Neuronal stem cell (in vitro differentiated cells): ENCODE data around the gene ADRA2C.

Experiments
- DNase-seq: peaks from one replicate; pipeline ENCODE4 v3.0.0-alpha.2; 2013; ENCODE audit warnings: low spot score
- H2AFZ ChIP-seq: one replicate; pipeline ENCODE4 v1.6.1; 2013; ENCODE audit warnings: mild to moderate bottlenecking, low read length, inconsistent platforms
- H2AK5ac ChIP-seq: 2 replicates; pipeline ENCODE4 v1.6.1; 2013; ENCODE audit warnings: low read depth, mild to moderate bottlenecking, inconsistent platforms, low read length, moderate library complexity, mixed read lengths
- H2BK120ac ChIP-seq: 2 replicates; pipeline ENCODE4 v1.6.1; 2013; ENCODE audit warnings: low read depth, mild to moderate bottlenecking, inconsistent platforms, low read length, moderate library complexity, mixed read lengths
- H2BK12ac ChIP-seq: one replicate; pipeline ENCODE4 v1.6.1; 2013; ENCODE audit warnings: low read length, inconsistent platforms
- H2BK15ac ChIP-seq: 2 replicates; pipeline ENCODE4 v1.6.1; 2013; ENCODE audit warnings: mild to moderate bottlenecking, low read length, inconsistent platforms, mixed read lengths
- H2BK5ac ChIP-seq: one replicate; pipeline ENCODE4 v1.6.1; 2013; ENCODE audit warnings: inconsistent platforms, mild to moderate bottlenecking, low read length, moderate library complexity
- H3K14ac ChIP-seq: one replicate; pipeline ENCODE4 v1.6.1; 2013; ENCODE audit warnings: low read length, inconsistent platforms
- H3K18ac ChIP-seq: 2 replicates; pipeline ENCODE4 v1.6.1; 2013; ENCODE audit warnings: low read length, inconsistent platforms
- H3K23ac ChIP-seq: 2 replicates; pipeline ENCODE4 v1.6.1; 2013; ENCODE audit warnings: low read depth, mild to moderate bottlenecking, mixed read lengths, low read length, inconsistent platforms; ENCODE audit not compliant: poor library complexity
- H3K27ac ChIP-seq: replicated peaks from 3 replicates; pipeline ENCODE4 v1.5.1; 2013; ENCODE audit warnings: low read length, inconsistent platforms
- H3K27me3 ChIP-seq, 3 experiments: 2 replicates each; pipeline ENCODE4 v1.6.1; 2013; ENCODE audit warnings: low read length in 3 of 3, mild to moderate bottlenecking in 2 of 3, inconsistent platforms in 1 of 3, low read depth in 1 of 3, mixed read lengths in 1 of 3, moderate library complexity in 1 of 3; ENCODE audit not compliant: control insufficient read depth in 3 of 3, insufficient read depth in 3 of 3
- H3K36me3 ChIP-seq, 2 donors: replicated peaks in 1 of 2; 2 replicates each; pipeline ENCODE4 v1.6.1; 2013; ENCODE audit warnings: low read length in 2 of 2; ENCODE audit not compliant: control insufficient read depth in 2 of 2, insufficient read depth in 2 of 2
- H3K4ac ChIP-seq: 2 replicates; pipeline ENCODE4 v1.6.1; 2013; ENCODE audit warnings: inconsistent platforms, mild to moderate bottlenecking, low read length, moderate library complexity
- H3K4me1 ChIP-seq, 2 donors: 1 replicate in 1 of 2; 2 replicates in 1 of 2; pipeline ENCODE4 v1.6.1; 2013; ENCODE audit warnings: low read length in 2 of 2, low read depth in 1 of 2; ENCODE audit not compliant: control insufficient read depth in 2 of 2, insufficient read depth in 1 of 2
- H3K4me2 ChIP-seq: one replicate; pipeline ENCODE4 v1.6.1; 2013; ENCODE audit warnings: mild to moderate bottlenecking, low read length, inconsistent platforms; ENCODE audit not compliant: insufficient read depth, poor library complexity, severe bottlenecking
- H3K4me3 ChIP-seq, 2 donors: 2 replicates each; pipeline ENCODE4 v1.5.1; 2013; ENCODE audit warnings: low read length in 2 of 2, mild to moderate bottlenecking in 2 of 2, inconsistent platforms in 1 of 2, moderate library complexity in 1 of 2
- H3K79me1 ChIP-seq: one replicate; pipeline ENCODE4 v1.6.1; 2013; ENCODE audit warnings: low read depth, mild to moderate bottlenecking, inconsistent platforms, low read length, moderate library complexity
- H3K9ac ChIP-seq: one replicate; pipeline ENCODE4 v1.6.1; 2013; ENCODE audit warnings: mild to moderate bottlenecking, low read depth, low read length, inconsistent platforms; ENCODE audit not compliant: poor library complexity
- H3K9me3 ChIP-seq, 2 donors: replicated peaks in 1 of 2; 2 replicates each; pipeline versions ENCODE3 to v1.6.1; 2013; ENCODE audit warnings: low read length in 2 of 2, mild to moderate bottlenecking in 2 of 2, inconsistent platforms in 1 of 2, low read depth in 1 of 2, mixed read lengths in 1 of 2, moderate library complexity in 1 of 2; ENCODE audit not compliant: control insufficient read depth in 2 of 2, insufficient read depth in 1 of 2
- H4K8ac ChIP-seq: one replicate; pipeline ENCODE4 v1.6.1; 2013; ENCODE audit warnings: low read depth, mild to moderate bottlenecking, inconsistent platforms, low read length, moderate library complexity
- H4K91ac ChIP-seq: one replicate; pipeline ENCODE4 v1.6.1; 2013; ENCODE audit warnings: low read length, low read depth, mild to moderate bottlenecking, inconsistent platforms; ENCODE audit not compliant: poor library complexity
- WGBS, 2 donors: extraction: QIAGEN DNeasy Blood & Tissue Kit; methylation state at CpG; one replicate each; pipeline ENCODE4 v1.1.7; 2013; ENCODE audit warnings: missing lambda C conversion rate in 2 of 2, mixed read lengths in 1 of 2; ENCODE audit not compliant: insufficient read length in 2 of 2, insufficient replicate concordance in 1 of 2; ENCODE audit errors: extremely low coverage in 2 of 2; 5-methylcytosine and 5-hydroxymethylcytosine counted together

ADRA2C gene

DNA sequence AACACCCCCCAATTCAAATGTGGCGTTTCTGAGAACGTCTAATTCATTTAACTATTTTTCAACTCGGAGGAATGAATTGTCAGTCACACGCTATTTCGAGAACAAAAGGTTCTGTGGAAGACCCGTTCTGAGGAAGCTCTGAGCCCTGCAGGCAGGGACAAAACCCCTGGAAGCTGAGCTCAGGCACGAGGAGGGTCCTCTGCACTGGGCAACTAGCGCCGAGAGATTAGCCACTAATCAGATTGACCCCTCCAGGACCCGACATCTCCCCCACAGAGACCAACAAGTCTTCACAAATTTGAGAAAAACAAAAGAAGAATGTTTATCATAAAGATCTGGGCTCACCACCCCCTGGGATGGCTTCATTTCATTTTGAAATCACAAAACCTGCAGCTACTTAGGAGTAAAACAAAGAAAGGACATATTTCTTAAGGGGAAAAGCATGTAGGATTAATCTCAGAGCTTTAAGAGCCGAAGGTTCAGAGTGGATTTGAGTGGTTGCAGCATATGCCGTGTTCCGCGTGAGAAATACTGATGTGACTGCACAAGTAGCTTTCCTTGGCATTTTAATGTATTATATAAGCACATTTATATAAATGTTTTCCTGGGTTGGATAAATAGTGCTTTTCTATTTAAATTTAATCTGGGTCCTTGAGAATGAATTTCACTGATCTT, 41.8 kb downstream of the ADRA2C start:
- Histone ChIP-seq H3K9ac (no peak overlapping the region), H3K9me3 (peaks cover 0 to 3% of the 10 kb centered on the region in 2 donors), H2AFZ (no peak overlapping the region), H2BK5ac (no peak overlapping the region), H3K4ac (no peak overlapping the region), H2BK12ac (no peak overlapping the region), H3K79me1 (no peaks in the 10 kb centered on the region), H3K4me3 (no peak overlapping the region), H3K14ac (no peak overlapping the region), H2AK5ac (no peak overlapping the region), H3K36me3 (no peaks in the 10 kb centered on the region), H3K23ac (no peak overlapping the region), H4K8ac (no peak overlapping the region), H3K4me1 (peaks cover 3 to 14% of the 10 kb centered on the region in 2 donors), H3K27ac (peak overlapping the region; percentile 24), H4K91ac (no peak overlapping the region), H3K18ac (no peak overlapping the region), H2BK15ac (no peak overlapping the region), H3K4me2 (no peak overlapping the region), H3K27me3 (peaks cover 0 to 21% (median 0%) of the 10 kb centered on the region in 3 experiments), H2BK120ac (no peak overlapping the region)
- WGBS, 2 donors, result no CpG with 5 or more reads among the region's 14 CpGs
- DNase-seq, result peak; percentile 44

DNA sequence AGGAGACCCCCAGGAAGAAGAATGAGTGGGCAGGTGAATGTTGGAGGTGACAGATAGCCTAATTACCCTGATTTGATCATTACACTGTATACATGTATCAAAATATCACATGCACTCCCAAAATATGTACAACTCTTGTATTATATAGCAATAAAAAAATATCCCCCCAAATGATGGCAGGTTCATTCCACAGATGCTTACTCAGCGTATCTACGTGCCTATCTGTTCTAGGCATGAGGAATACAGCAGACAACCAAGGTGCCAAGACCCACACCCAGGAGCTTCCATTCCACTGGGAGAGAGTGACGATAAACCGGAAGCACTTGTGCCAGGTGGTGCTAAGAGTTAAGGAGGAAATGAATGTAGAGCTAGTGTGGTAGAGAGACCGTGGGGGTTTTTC, 42.4 kb downstream of the ADRA2C start:
- no peak overlapping the region for H2BK5ac ChIP-seq
- H3K9ac ChIP-seq, result no peak overlapping the region
- no CpG with 5 or more reads among the region's 5 CpGs for WGBS, 2 donors

GRCh38 chr4:3809028-3809427, 42.8 kb downstream of the ADRA2C start:
- Histone ChIP-seq H3K14ac (no peak overlapping the region), H3K9ac (no peak overlapping the region), H2BK15ac (no peak overlapping the region), H3K4ac (peak overlapping the region; percentile 4), H2AK5ac (peak overlapping the region; percentile 98), H4K91ac (no peak overlapping the region), H3K23ac (no peak overlapping the region), H3K18ac (peak overlapping the region; percentile 33), H3K9me3 (peaks cover 3% of the 10 kb centered on the region in 2 donors), H3K36me3 (no peaks in the 10 kb centered on the region), H3K79me1 (no peaks in the 10 kb centered on the region), H2AFZ (no peak overlapping the region), H3K4me3 (no peak overlapping the region), H3K4me2 (no peak overlapping the region), H2BK120ac (no peak overlapping the region), H3K4me1 (peaks cover 0 to 8% of the 10 kb centered on the region in 2 donors), H3K27ac (no peak overlapping the region), H2BK12ac (peak overlapping the region; percentile 70), H3K27me3 (peaks cover 0 to 21% (median 0%) of the 10 kb centered on the region in 3 experiments), H2BK5ac (no peak overlapping the region), H4K8ac (peak overlapping the region; percentile 54)
- DNase-seq, result no peak
- WGBS, 2 donors, result no CpG with 5 or more reads among the region's 29 CpGs

More for the DNA sequence above, 42.4 kb downstream of the ADRA2C start:
- Histone ChIP-seq H3K27me3 (peaks cover 0 to 21% (median 0%) of the 10 kb centered on the region in 3 experiments), H3K4me3 (no peak overlapping the region), H3K23ac (no peak overlapping the region), H2AK5ac (no peak overlapping the region), H4K8ac (no peak overlapping the region), H3K79me1 (no peaks in the 10 kb centered on the region), H2BK120ac (no peak overlapping the region), H3K4me1 (peaks cover 0 to 10% of the 10 kb centered on the region in 2 donors), H3K4ac (no peak overlapping the region), H3K18ac (no peak overlapping the region), H3K36me3 (no peaks in the 10 kb centered on the region), H4K91ac (no peak overlapping the region), H3K27ac (no peak overlapping the region), H2BK12ac (no peak overlapping the region), H2BK15ac (no peak overlapping the region), H3K4me2 (no peak overlapping the region), H2AFZ (no peak overlapping the region), H3K14ac (no peak overlapping the region), H3K9me3 (peaks cover 3% of the 10 kb centered on the region in 2 donors)
- DNase-seq, result no peak

- peaks cover 3% of the 10 kb centered on the region in 2 donors for H3K9me3 ChIP-seq
- H2BK12ac ChIP-seq, result peak overlapping the region; percentile 97
- peaks cover 0 to 21% (median 0%) of the 10 kb centered on the region in 3 experiments for H3K27me3 ChIP-seq
- no peak overlapping the region for H3K27ac ChIP-seq
- peak overlapping the region; percentile 70 for H2BK5ac ChIP-seq
- peaks cover 0 to 7% of the 10 kb centered on the region in 2 donors for H3K4me1 ChIP-seq
- H3K23ac ChIP-seq, result no peak overlapping the region
- no peak overlapping the region for H2AFZ ChIP-seq
- H4K91ac ChIP-seq, result no peak overlapping the region
- peak overlapping the region; percentile 98 for H2AK5ac ChIP-seq
- no peak overlapping the region for H4K8ac ChIP-seq
- no peaks in the 10 kb centered on the region for H3K79me1 ChIP-seq
- H2BK120ac ChIP-seq, result no peak overlapping the region
- DNase-seq, result no peak
- no peak overlapping the region for H3K4me2 ChIP-seq
- H2BK15ac ChIP-seq, result peak overlapping the region; percentile 34
- H3K18ac ChIP-seq, result peak overlapping the region; percentile 81
- no peak overlapping the region for H3K4me3 ChIP-seq
- no peak overlapping the region for H3K4ac ChIP-seq
- no peaks in the 10 kb centered on the region for H3K36me3 ChIP-seq
- no CpG with 5 or more reads among the region's 18 CpGs for WGBS, 2 donors
- no peak overlapping the region for H3K9ac ChIP-seq
- H3K14ac ChIP-seq, result no peak overlapping the region
Observed at GRCh38 chr4:3809451-3810110, 43.4 kb downstream of the ADRA2C start.
